Endothelial cell of umbilical vein (primary cell): ENCODE data around the gene TSTD1. TPM values are rescaled to one million over a fixed set of nuclear protein-coding genes. Genes with fewer than 3 reads are reported as not detected.
"Not testable (repeated sequence)": the region's sequence is repeated elsewhere in the genome, so short reads cannot be mapped to it uniquely, and the experiment has no call there.

Experiments
- BruUV-seq: library from RNA; stranded (reverse); fragments of 400-500 nt; replicated peaks from 2 replicates; lab custom pipeline; 2021; lab: Mats Ljungman, UMichigan
- CTCF ChIA-PET: fragments of 300-600, 350-600 bp; sonication (Branson Sonifier 250); formaldehyde crosslinking; loops from one replicate; lab custom pipeline; 2021; ENCODE audit warnings: antibody characterized with exemption, inconsistent platforms; lab: Charles Lee
- POLR2A ChIA-PET: fragments of 300-600, 350-600 bp; sonication (Branson Sonifier 250); formaldehyde crosslinking; loops from one replicate; lab custom pipeline; 2021; ENCODE audit warnings: antibody characterized with exemption, inconsistent platforms; lab: Charles Lee
- DNase-seq: peaks from one replicate; pipeline ENCODE4 v3.0.0-alpha.2; 2011; ENCODE audit warnings: low read depth, low spot score
- FAIRE-seq: peaks from 2 replicates; lab custom pipeline; 2011; peaks lifted over from hg19 to GRCh38; lab: Jason Lieb, UNC
- H2AFZ ChIP-seq: 2 replicates; pipeline ENCODE4 v1.6.0; 2012; ENCODE audit warnings: low read depth, low read length, control low read depth, inconsistent platforms
- H3K27ac ChIP-seq: 2 replicates; pipeline ENCODE4 v1.5.1; 2011; ENCODE audit warnings: low read depth, mild to moderate bottlenecking, control low read depth, low read length, moderate library complexity; ENCODE audit not compliant: insufficient read depth
- H3K27me3 ChIP-seq, 2 experiments: 2 replicates each; pipeline versions ENCODE4 v1.6.0 to v1.6.1; 2011; ENCODE audit warnings: low read length in 2 of 2, mixed read lengths in 1 of 2; ENCODE audit not compliant: control insufficient read depth in 2 of 2, insufficient read depth in 2 of 2
- H3K36me3 ChIP-seq, 2 experiments: 2 replicates in 1 of 2; 3 replicates in 1 of 2; pipeline ENCODE4 v1.5.1; 2011; ENCODE audit warnings: low read length in 2 of 2, mild to moderate bottlenecking in 1 of 2, moderate library complexity in 1 of 2; ENCODE audit not compliant: control insufficient read depth in 2 of 2, insufficient read depth in 2 of 2; ENCODE audit errors: extremely low read depth in 1 of 2
- H3K4me1 ChIP-seq: 3 replicates; pipeline ENCODE4 v1.5.1; 2011; ENCODE audit warnings: mild to moderate bottlenecking, low read length; ENCODE audit not compliant: control insufficient read depth, insufficient read depth; ENCODE audit errors: extremely low read depth
- H3K4me2 ChIP-seq: 2 replicates; pipeline ENCODE4 v1.6.1; 2011; ENCODE audit warnings: low read length, control low read depth, mixed read lengths; ENCODE audit not compliant: insufficient read depth
- H3K4me3 ChIP-seq, 3 experiments: fragments of 200-600 bp in 1 of 3; sonication (generic), shearing (Covaris generic) in 1 of 3; replicated peaks in 1 of 3; 2 replicates each; pipeline ENCODE4 v1.5.1; 2011 to 2016; ENCODE audit warnings: control low read depth in 3 of 3, low read length in 3 of 3, mild to moderate bottlenecking in 2 of 3, inconsistent platforms in 1 of 3, low read depth in 1 of 3, moderate library complexity in 1 of 3; ENCODE audit not compliant: insufficient read depth in 1 of 3
- H3K79me2 ChIP-seq: 2 replicates; pipeline ENCODE4 v1.6.0; 2012; ENCODE audit warnings: low read length, inconsistent platforms; ENCODE audit not compliant: control insufficient read depth, insufficient read depth
- H3K9ac ChIP-seq: replicated peaks from 2 replicates; pipeline ENCODE3; 2011; ENCODE audit warnings: low read length, control low read depth; ENCODE audit not compliant: insufficient read depth; ENCODE audit errors: extremely low read depth
- H3K9me1 ChIP-seq: replicated peaks from 3 replicates; pipeline ENCODE4 v1.6.0; 2011; ENCODE audit warnings: mild to moderate bottlenecking, low read length; ENCODE audit not compliant: control insufficient read depth, insufficient read depth; ENCODE audit errors: extremely low read depth
- H3K9me3 ChIP-seq: replicated peaks from 2 replicates; pipeline ENCODE4 v1.5.1; 2012; ENCODE audit warnings: low read length, inconsistent platforms; ENCODE audit not compliant: control insufficient read depth, insufficient read depth
- H4K20me1 ChIP-seq: replicated peaks from 2 replicates; pipeline ENCODE3; 2011; ENCODE audit warnings: mild to moderate bottlenecking, low read length; ENCODE audit not compliant: control insufficient read depth, insufficient read depth; ENCODE audit errors: extremely low read depth
- GATA2 ChIP-seq: IDR thresholded peaks from 2 replicates; pipeline ENCODE4 v1.7.0; 2011; ENCODE audit warnings: low read depth, mild to moderate bottlenecking, moderate library complexity, mixed read lengths, low read length; ENCODE audit not compliant: insufficient read length, insufficient read depth
- JUN ChIP-seq: IDR thresholded peaks from 2 replicates; pipeline ENCODE4 v1.6.1; 2011; ENCODE audit warnings: borderline replicate concordance, low read depth; ENCODE audit not compliant: insufficient read length, insufficient read depth
- MAX ChIP-seq: IDR thresholded peaks from 2 replicates; pipeline ENCODE4 v1.6.1; 2011; ENCODE audit not compliant: insufficient read depth, insufficient read length
- POLR2A ChIP-seq: IDR thresholded peaks from 2 replicates; pipeline ENCODE4 v1.6.1; 2012; ENCODE audit warnings: low read depth, mild to moderate bottlenecking, control low read depth, low read length
- POLR2AphosphoS5 ChIP-seq: IDR thresholded peaks from 2 replicates; pipeline ENCODE4 v1.6.1; 2012; ENCODE audit warnings: low read depth, mild to moderate bottlenecking, control low read depth, low read length, moderate library complexity; ENCODE audit not compliant: insufficient read depth
- dilution Hi-C: fragments of 300-500 bp; cut with MboI; formaldehyde crosslinking; loops from one replicate; pipeline ENCODE4 v1.15.0; 2019; ENCODE audit warnings: low sequenced_read_pairs; ENCODE audit not compliant: extremely low pct_ligation_motif_present
- intact Hi-C: fragments of 100-400 bp; cut with micrococcal nuclease; formaldehyde crosslinking; loops from one replicate; pipeline ENCODE4 v1.10.0; 2022
- polyA plus RNA-seq, 4 experiments: library from polyadenylated mRNA; depleted of rRNA in 3 of 4; stranded (reverse) in 3 of 4; unstranded in 1 of 4; fragments of >200 nt; gene quantifications; 2 replicates each; pipeline versions ENCODE4 v1.2.1 to v1.2.3, GENCODE V29; 2011 to 2012; ENCODE audit warnings: missing spikeins in 1 of 4
- total RNA-seq: library from RNA; stranded (reverse); gene quantifications from 2 replicates; pipeline ENCODE4 v1.2.3, GENCODE V29; 2021

Gene TSTD1
- total and polyA plus RNA-seq, 2 donors (not counting 3 experiments of a cell fraction or from before 2014, with no cell fraction given) = 8.9 to 39.1 TPM

DNA sequence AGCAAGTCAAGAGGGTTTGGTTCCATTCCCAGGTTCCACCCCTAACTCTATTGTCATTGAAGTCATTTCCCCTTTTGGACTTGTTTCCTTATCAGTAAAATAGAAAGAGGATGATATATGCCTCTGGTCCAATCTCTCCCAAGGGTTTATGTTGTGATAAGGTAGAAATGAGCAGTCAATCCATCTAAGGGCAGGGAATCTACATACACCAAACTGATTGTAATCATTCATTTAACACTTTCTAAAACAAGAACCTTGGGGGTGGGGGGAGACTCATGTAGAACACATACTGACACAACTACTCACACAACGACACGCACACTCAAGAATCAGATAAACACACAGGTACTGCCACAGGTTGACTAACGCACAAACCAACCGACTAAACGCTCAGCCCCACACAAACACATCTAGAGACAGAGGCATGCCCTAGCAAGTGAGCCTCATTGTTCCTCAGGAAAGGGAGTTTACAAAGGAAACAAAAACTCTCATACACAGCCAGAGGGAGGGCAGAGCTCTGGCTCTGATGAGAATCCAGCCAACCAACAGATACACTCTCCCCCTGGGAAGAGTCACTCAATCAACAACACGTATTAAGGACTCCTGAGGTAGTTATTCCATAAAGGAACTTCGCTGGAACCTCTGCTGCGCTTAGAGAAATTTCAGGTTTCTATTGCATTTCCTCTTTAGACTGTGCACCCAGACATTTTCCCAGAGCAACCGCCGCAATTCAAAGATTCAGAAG lies 18.8 kb downstream of the TSTD1 start:
- Histone ChIP-seq H3K4me2 (peak overlapping the region; percentile 69), H3K36me3 (no peaks in the 10 kb centered on the region), H3K9ac (peak overlapping the region; percentile 88), H3K9me3 (no peaks in the 10 kb centered on the region), H3K4me3 (peak overlapping the region; percentile 70 to 87 (median 77)), H3K79me2 (peaks cover 24% of the 10 kb centered on the region), H2AFZ (peak overlapping the region; percentile 82), H3K9me1 (no peaks in the 10 kb centered on the region), H3K27ac (peak overlapping the region; percentile 81), H3K4me1 (peaks cover 39% of the 10 kb centered on the region), H4K20me1 (no peaks in the 10 kb centered on the region), H3K27me3 (no peaks in the 10 kb centered on the region)
- CTCF ChIA-PET = interaction anchor here (0.8 to 5.6 kb wide), 8 partner anchors 13 to 85 kb away, joined by 3 to 100 read pairs (median 6); partner anchors contain the start of genes KLHDC9 and USF1
- DNase-seq (peak; percentile 88), FAIRE-seq (peak; percentile 77)
- intact Hi-C loops (loop anchor here (1.0 to 10.0 kb wide), 4 partner anchors 21 to 365 kb away; partner anchors contain the start of gene USF1), dilution Hi-C loops (no loop called here)
- no peak for TF ChIP-seq JUN
- TF ChIP-seq MAX = no peak
- TF ChIP-seq GATA2 = peak; percentile 53
- TF ChIP-seq POLR2A = peak; percentile 62
- TF ChIP-seq POLR2AphosphoS5 = peak; percentile 48
- TSS peak; percentile 69 for BruUV-seq
- POLR2A ChIA-PET = interaction anchor here (0.7 to 2.5 kb wide), 3 partner anchors 23 to 29 kb away, joined by 3 to 19 read pairs (median 7); partner anchors contain the start of gene USF1

DNA sequence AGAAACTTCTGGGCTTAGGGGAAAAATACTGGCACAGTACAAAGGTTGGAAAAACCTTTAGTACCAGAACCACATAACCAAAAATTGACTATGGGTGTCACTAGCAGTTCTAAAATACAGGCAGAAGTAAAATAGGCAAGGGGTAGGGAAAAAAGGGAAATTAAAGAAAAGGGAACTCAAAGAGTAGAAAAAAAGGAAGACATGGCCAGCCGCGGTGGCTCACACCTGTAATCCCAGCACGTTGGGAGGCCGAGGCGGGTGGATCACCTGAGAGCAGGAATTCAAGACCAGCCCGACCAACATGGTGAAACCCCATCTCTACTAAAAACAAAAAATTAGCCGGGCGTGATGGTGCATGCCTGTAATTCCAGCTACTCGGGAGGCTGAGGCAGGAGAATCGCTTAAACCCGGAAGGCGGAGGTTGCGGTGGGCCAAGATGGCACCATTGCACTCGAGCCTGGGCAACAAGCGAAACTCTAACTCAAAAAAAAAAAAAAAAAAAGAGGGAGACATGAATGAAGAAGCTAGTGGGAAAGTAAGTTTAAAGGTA lies 19.6 kb downstream of the TSTD1 start:
- intact Hi-C loops, H3K36me3 ChIP-seq, BruUV-seq, H4K20me1 ChIP-seq, H3K9me3 ChIP-seq, H3K27me3 ChIP-seq, dilution Hi-C loops, H3K27ac ChIP-seq, H2AFZ ChIP-seq, DNase-seq, FAIRE-seq, POLR2A ChIA-PET, H3K9me1 ChIP-seq: not testable (repeated sequence)
- H3K79me2 ChIP-seq = peaks cover 24% of the 10 kb centered on the region
- H3K9ac ChIP-seq = peak overlapping the region; percentile 88
- CTCF ChIA-PET = interaction anchor here (0.6 to 5.6 kb wide), 7 partner anchors 23 to 79 kb away, joined by 3 to 100 read pairs (median 5); partner anchors contain the start of genes KLHDC9 and USF1
- H3K4me3 ChIP-seq = peak overlapping the region in 2 of 3 experiments; percentile 77 to 87
- H3K4me1 ChIP-seq = peaks cover 44% of the 10 kb centered on the region
- peak overlapping the region; percentile 69 for H3K4me2 ChIP-seq
